ENCODE data around the gene SLC10A2.
"Not testable (repeated sequence)": the region's sequence is repeated elsewhere in the genome, so short reads cannot be mapped to it uniquely, and the experiment has no call there.

The SLC10A2 gene

GRCh38 chr13:103066079-103066780 lies at the start of gene SLC10A2:
TSS of gene SLC10A2 (minus strand) at chr13:103066417. CDS start at chr13:103066249, 168 bp downstream.
- no peak for DNase-seq (ENCODE audit: low read depth in 4 of 4, low spot score in 1 of 4)

GRCh38 chr13:103107580-103107979 lies 41.4 kb upstream of the SLC10A2 start:
- DNase-seq (ENCODE audit: low read depth in 4 of 4, low spot score in 1 of 4): no peak

GRCh38 chr13:103104340-103104739 lies 38.1 kb upstream of the SLC10A2 start:
- DNase-seq (ENCODE audit: low read depth in 4 of 4, low spot score in 1 of 4): no peak

- DNase-seq (ENCODE audit: low read depth in 4 of 4, low spot score in 1 of 4): not testable (repeated sequence)
Observed at GRCh38 chr13:103103456-103103855, 37.2 kb upstream of the SLC10A2 start.

- DNase-seq (ENCODE audit: low read depth in 4 of 4, low spot score in 1 of 4): no peak
Observed at GRCh38 chr13:103102482-103102881, 36.3 kb upstream of the SLC10A2 start.

- DNase-seq (ENCODE audit: low read depth in 4 of 4, low spot score in 1 of 4): no peak
Observed at GRCh38 chr13:103101901-103102300, 35.7 kb upstream of the SLC10A2 start.

- no peak for DNase-seq (ENCODE audit: low read depth in 4 of 4, low spot score in 1 of 4)
Observed at GRCh38 chr13:103101500-103101899, 35.3 kb upstream of the SLC10A2 start.

GRCh38 chr13:103100830-103101229 lies 34.6 kb upstream of the SLC10A2 start:
- no peak for DNase-seq (ENCODE audit: low read depth in 4 of 4, low spot score in 1 of 4)

- DNase-seq (ENCODE audit: low read depth in 4 of 4, low spot score in 1 of 4): no peak
Observed at GRCh38 chr13:103099722-103100293, 33.6 kb upstream of the SLC10A2 start.

GRCh38 chr13:103098535-103098934 lies 32.3 kb upstream of the SLC10A2 start:
- no peak for DNase-seq (ENCODE audit: low read depth in 4 of 4, low spot score in 1 of 4)

GRCh38 chr13:103097366-103097928 lies 31.2 kb upstream of the SLC10A2 start:
- DNase-seq (ENCODE audit: low read depth in 4 of 4, low spot score in 1 of 4): no peak

- not testable (repeated sequence) for DNase-seq (ENCODE audit: low read depth in 4 of 4, low spot score in 1 of 4)
Observed at GRCh38 chr13:103093649-103094048, 27.4 kb upstream of the SLC10A2 start.

- no peak for DNase-seq (ENCODE audit: low read depth in 4 of 4, low spot score in 1 of 4)
Observed at GRCh38 chr13:103087275-103087674, 21.1 kb upstream of the SLC10A2 start.

GRCh38 chr13:103081435-103081834 lies 15.2 kb upstream of the SLC10A2 start:
- DNase-seq (ENCODE audit: low read depth in 4 of 4, low spot score in 1 of 4): no peak

GRCh38 chr13:103078158-103078557 lies 11.9 kb upstream of the SLC10A2 start:
- DNase-seq (ENCODE audit: low read depth in 4 of 4, low spot score in 1 of 4): no peak

- DNase-seq (ENCODE audit: low read depth in 4 of 4, low spot score in 1 of 4): no peak
Observed at GRCh38 chr13:103068836-103069235, 2.6 kb upstream of the SLC10A2 start.

GRCh38 chr13:103067751-103068555 lies 1.7 kb upstream of the SLC10A2 start:
- no peak for DNase-seq (ENCODE audit: low read depth in 4 of 4, low spot score in 1 of 4)

GRCh38 chr13:103066781-103067345 lies 646 bp upstream of the SLC10A2 start:
- DNase-seq (ENCODE audit: low read depth in 4 of 4, low spot score in 1 of 4): no peak

GRCh38 chr13:103063376-103063775 lies 2.8 kb downstream of the SLC10A2 start:
- no peak for DNase-seq (ENCODE audit: low read depth in 4 of 4, low spot score in 1 of 4)

GRCh38 chr13:103062079-103062478 lies 4.1 kb downstream of the SLC10A2 start:
- no peak for DNase-seq (ENCODE audit: low read depth in 4 of 4, low spot score in 1 of 4)

- no peak for DNase-seq (ENCODE audit: low read depth in 4 of 4, low spot score in 1 of 4)
Observed at GRCh38 chr13:103056008-103056407, 10.2 kb downstream of the SLC10A2 start.
